Activated CD4-positive, alpha-beta T cell treated with anti-CD3 and anti-CD28 coated beads for 1 hour (primary cell): ENCODE results near the gene GYS2.
"Not testable (repeated sequence)": the region's sequence is repeated elsewhere in the genome, so short reads cannot be mapped to it uniquely, and the experiment has no call there.

ENCODE experiments used
- DNase-seq: peaks from one replicate; pipeline ENCODE4 v3.0.0-alpha.2; 2020

The GYS2 gene

DNA sequence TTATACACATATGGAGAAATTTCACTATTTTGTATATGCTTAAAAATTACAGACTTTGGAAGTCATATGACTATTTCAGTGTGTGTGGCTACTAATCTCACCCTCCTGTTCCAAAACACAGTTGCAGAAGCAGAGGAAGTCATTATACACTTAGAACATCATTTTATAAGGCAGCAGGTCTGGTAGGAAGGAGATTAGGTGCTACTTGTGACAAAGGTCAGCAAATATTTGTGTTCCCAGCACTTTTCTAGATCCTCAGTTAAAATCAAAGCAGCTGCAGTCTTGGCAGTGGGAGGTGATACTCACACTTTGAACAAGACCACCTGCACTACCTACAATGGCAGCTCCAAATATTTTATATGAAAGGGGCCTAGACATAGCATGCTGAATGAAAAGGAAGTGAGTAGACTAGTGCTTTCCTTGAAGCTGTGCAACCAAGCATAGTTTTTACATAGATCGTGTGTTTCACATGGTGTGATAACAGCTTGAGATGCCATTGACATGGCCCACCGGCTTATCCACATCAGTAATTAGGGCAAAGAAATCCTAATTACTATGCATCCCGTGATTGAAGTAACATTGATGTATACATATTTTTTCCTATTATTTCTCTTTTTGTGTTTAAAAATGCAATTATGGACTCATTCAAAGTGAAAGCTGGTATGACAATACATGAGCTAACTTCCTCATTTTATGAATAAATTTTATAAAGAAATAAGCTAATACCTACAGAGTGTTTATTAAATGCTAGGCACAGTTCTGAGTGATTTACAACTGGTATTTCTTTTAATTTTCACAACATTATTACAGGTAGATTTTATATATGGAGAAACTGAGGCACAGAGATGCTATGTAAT lies 5.3 kb downstream of the GYS2 start:
- no peak for DNase-seq

GRCh38 chr12:21598651-21599050 lies 6.0 kb downstream of the GYS2 start:
- no peak for DNase-seq

DNA sequence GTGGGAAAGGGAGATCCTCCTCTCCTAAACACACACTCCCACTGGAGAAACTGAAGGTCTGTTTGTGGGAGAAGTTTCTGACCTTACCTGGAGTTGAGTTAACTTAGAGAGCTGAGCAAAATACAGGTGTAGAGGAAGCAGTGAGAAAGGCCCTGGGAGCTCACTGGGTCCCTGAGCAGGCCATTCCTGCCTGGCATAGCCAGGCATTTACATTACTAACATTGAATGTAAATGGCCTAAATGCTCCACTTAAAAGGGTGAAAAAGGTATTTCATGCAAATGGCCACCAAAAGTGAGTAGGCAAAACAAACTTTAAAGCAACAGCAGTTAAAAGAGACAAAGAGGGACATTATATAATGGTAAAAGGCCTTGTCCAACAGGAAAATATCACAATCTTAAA lies 9.3 kb downstream of the GYS2 start:
- not testable (repeated sequence) for DNase-seq

- DNase-seq, result no peak
Observed at GRCh38 chr12:21585485-21585884, 19.2 kb downstream of the GYS2 start.

DNA sequence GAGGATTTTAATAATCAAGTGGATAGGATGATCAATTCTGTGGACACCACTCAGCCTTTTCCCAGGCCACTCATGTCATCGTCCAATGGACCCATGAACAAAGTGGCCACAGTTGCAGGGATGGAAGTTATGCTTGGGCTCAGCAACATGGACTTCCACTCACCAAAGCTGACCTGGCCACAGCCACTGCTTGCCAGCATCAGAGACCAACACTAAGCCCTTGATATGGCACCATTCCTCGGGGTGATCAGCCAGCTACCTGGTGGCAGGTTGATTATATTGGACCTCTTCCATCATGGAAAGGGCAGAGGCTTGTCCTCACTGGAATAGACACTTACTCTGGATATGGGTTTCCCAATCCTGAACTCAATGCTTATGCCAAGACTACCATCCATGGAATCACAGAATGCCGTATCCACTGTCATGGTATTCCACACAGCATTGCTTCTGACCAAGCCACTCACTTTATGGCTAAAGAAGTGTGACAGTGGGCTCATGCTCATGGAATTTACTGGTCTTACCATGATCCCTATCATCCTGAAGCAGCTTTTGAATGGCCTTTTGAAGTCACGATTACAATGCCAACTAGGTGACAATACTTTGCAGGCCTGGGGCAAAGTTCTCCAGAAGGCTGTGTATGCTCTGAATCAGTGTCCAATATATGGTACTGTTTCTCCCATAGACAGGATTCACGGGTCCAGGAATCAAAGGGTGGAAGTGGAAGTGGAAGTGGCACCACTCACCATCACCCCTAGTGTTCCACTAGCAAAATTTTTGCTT lies 20.1 kb downstream of the GYS2 start:
- DNase-seq, result not testable (repeated sequence)

GRCh38 chr12:21583587-21583986 lies 21.1 kb downstream of the GYS2 start:
- no peak for DNase-seq

- DNase-seq, result no peak
Observed at GRCh38 chr12:21580748-21581516, 23.7 kb downstream of the GYS2 start.

DNA sequence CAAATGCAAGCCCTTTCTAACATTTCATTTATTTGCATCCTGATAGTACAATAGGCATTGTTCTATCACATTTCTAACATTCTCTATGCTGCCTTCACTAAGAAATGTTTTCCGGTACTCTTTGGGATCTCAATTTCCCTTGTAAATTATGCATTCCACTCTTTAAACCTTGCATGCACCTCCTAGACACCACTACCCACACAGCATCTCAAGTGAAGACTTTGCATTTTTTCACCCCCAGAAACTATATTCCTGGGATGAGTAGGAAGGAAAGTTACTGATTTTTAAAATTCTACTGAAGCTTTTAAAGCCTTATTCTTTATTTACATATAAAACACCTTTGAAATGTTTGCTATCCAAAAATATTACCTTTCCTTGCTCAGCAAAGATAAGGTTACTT lies 27.1 kb downstream of the GYS2 start:
- no peak for DNase-seq

GRCh38 chr12:21576431-21576830 lies 28.2 kb downstream of the GYS2 start:
- no peak for DNase-seq

- no peak for DNase-seq
Observed at GRCh38 chr12:21573733-21574358, 30.8 kb downstream of the GYS2 start.

DNA sequence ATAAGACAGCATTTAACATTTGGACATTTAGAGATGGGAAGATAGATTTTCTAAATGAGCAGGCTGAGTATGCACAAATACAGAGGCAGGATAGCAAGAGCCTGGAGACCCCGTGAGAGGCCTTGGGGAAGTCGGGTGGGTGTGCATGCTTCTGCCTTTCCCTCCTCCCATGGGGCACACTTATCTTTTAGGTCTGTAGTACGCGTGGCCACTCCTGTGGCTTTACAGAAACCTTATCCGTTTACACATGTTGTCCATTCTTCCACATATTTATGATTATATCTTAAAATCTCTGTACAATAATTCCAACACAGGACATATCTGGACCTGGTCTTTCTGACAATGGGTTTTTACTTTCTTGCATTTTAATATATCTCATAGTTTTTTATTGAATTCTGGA lies 33.6 kb downstream of the GYS2 start:
- no peak for DNase-seq

- no peak for DNase-seq
Observed at GRCh38 chr12:21568115-21568514, 36.5 kb downstream of the GYS2 start.

DNA sequence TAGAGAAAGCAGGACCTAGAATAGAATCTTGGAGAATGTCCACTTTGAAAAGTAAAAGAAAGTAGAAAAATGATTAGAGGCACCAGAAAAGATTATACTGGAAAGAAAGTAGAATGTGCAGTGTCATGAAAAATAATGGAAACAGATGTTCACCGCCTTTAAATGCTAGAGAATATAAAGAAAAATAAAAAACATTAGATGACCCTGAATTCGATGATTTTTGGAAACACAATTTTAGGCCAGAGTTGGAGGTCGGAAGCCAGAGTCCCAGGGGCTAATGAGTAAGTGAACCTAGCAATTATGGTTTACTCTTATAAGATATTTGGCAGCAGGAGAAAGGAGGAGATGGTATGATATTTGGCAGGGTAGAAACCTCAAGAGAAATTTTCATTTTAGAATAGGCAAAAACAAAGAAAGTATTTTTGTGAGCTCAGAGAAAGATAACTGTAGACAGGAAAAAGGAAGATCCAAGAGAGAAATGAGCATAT lies 37.7 kb downstream of the GYS2 start:
- no peak for DNase-seq

GRCh38 chr12:21566223-21566906 lies 38.3 kb downstream of the GYS2 start:
- no peak for DNase-seq

GRCh38 chr12:21562859-21563258 lies 41.8 kb downstream of the GYS2 start:
- no peak for DNase-seq

DNA sequence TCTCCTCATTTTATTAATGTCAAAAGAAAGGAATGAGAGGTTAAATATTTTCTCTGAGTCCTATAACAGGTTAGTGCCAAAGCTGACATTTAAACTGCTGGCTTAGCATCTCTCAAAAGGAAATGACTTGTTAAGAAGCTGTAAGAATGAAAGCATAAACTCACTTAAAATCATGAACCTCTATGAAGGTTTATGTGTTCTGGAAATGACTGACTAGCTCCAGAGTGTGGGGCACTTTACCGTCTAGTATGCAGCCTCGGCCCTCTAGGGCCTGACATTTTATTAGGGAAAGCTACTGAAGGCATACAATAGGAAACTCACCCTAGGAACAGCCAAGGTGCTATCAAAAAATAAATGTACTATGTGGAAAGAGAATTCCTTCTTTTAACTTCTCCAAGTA lies 43.5 kb downstream of the GYS2 start:
- DNase-seq, result no peak

DNA sequence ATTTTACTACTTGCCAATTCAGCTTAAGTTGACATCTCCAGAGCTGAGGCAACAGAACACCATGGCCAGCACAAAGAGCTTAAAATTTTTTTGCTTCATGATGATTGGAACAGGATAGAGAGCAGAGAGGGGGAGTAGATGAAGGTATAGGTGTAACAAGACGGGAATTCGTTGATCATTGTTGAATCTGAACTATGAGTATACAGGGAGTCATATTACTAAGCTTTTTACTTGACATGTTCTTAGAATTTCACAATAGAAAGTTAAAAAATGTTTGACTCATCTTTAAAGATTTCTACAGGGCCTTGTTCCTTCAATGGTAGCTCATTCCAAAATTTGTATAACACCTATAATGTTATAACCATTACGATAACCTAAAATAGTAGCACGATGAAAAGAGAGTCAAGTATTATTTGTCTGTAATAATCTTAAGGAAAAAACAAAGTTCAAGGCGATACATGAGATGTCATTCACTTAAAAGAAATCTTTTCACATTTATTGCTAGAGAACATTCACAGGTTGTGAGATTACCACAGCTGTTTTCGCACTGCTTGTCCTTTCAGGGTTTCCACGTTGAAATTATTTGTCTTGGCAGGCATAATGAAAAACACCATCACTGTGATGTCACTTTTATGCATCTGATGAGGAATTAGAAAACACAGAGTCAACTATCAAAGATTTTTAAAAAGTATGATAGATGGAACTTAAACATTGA lies 44.6 kb downstream of the GYS2 start:
- no peak for DNase-seq

DNA sequence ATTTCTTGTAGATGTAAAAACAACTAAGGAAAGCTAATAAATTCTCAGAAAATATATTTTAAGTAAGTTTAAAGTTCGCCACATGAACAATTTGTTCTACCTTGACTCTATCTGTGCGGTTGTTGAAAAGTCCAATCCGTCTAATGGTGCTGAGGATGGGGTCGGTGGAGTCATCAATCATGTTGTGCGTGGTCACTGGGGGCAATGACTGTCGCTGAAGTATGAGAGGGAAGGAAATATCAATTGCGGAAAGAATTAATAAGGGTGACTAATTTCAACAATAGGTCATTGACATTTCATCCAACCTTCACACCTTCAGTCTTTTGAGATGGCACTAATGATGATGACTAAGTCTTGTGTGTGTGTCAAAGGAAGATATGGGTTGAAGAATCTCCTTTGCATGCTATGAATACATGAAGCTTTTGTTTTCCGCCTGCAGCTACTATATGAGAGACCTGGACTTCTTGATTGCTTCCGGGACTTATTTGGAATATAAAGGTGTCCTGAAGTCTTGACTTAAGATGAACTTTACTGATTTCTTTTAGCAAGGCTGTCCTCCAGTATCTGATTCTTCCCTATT lies 46.5 kb downstream of the GYS2 start:
- no peak for DNase-seq

GRCh38 chr12:21553329-21553675 lies 51.3 kb downstream of the GYS2 start:
- no peak for DNase-seq

- no peak for DNase-seq
Observed at GRCh38 chr12:21552635-21553328, 51.9 kb downstream of the GYS2 start.
